CD4-positive, alpha-beta T cell (primary cell): ENCODE results near the gene SGIP1. TPM values are rescaled to one million over a fixed set of nuclear protein-coding genes. Genes with fewer than 3 reads are reported as not detected.

Source experiments
- ATAC-seq: fragments of 200-7000 bp; cut with Tn5 transposase; one replicate; pipeline ENCODE4 v1.10.0; 2022; ENCODE audit warnings: mild to moderate bottlenecking; ENCODE audit not compliant: poor library complexity
- CTCF ChIA-PET: fragments of 350-600 bp; sonication (Branson Sonifier 250); formaldehyde crosslinking; loops from one replicate; lab custom pipeline; 2021; ENCODE audit warnings: antibody characterized with exemption, inconsistent platforms; lab: Charles Lee
- POLR2A ChIA-PET: fragments of 350-600 bp; sonication (Branson Sonifier 250); formaldehyde crosslinking; loops from one replicate; lab custom pipeline; 2021; ENCODE audit warnings: antibody characterized with exemption, inconsistent platforms; lab: Charles Lee
- DNase-seq, 14 experiments: peaks; one replicate each; pipeline ENCODE4 v3.0.0-alpha.2; 2013 to 2020; ENCODE audit warnings: mixed read lengths in 2 of 14
- H3K27ac ChIP-seq, 2 donors: one replicate each; pipeline versions ENCODE4 v1.5.1 to v1.7.0; 2013; ENCODE audit warnings: low read length in 2 of 2, low read depth in 1 of 2, mild to moderate bottlenecking in 1 of 2
- H3K27me3 ChIP-seq, 2 experiments: 1 replicate in 1 of 2; 2 replicates in 1 of 2; pipeline versions ENCODE4 v1.6.1 to v1.7.0; 2013; ENCODE audit warnings: low read length in 2 of 2, control low read depth in 1 of 2, mild to moderate bottlenecking in 1 of 2, moderate library complexity in 1 of 2; ENCODE audit not compliant: insufficient read depth in 2 of 2, control insufficient read depth in 1 of 2
- H3K36me3 ChIP-seq: one replicate; pipeline ENCODE4 v1.6.1; 2013; ENCODE audit warnings: low read length, control low read depth; ENCODE audit not compliant: insufficient read depth
- H3K4me1 ChIP-seq: one replicate; pipeline ENCODE4 v1.6.1; 2013; ENCODE audit warnings: low read length, control low read depth; ENCODE audit not compliant: insufficient read depth
- H3K4me3 ChIP-seq: one replicate; pipeline ENCODE4 v1.5.1; 2013; ENCODE audit warnings: mild to moderate bottlenecking, low read length, moderate library complexity
- H3K9me3 ChIP-seq, 2 experiments: 1 replicate in 1 of 2; 2 replicates in 1 of 2; pipeline versions ENCODE4 v1.6.1 to v1.7.0; 2013; ENCODE audit warnings: low read length in 2 of 2, mild to moderate bottlenecking in 2 of 2, control low read depth in 1 of 2, moderate library complexity in 1 of 2; ENCODE audit not compliant: control insufficient read depth in 1 of 2, insufficient read depth in 1 of 2
- H3K27ac Mint-ChIP-seq: one replicate; pipeline ENCODE4 v1.8.0; 2020; ENCODE audit warnings: mixed read lengths
- H3K27me3 Mint-ChIP-seq: one replicate; pipeline ENCODE4 v1.8.0; 2021; ENCODE audit warnings: mixed read lengths
- H3K36me3 Mint-ChIP-seq: one replicate; pipeline ENCODE4 v1.8.0; 2021; ENCODE audit warnings: low read depth, mixed read lengths
- H3K4me1 Mint-ChIP-seq: one replicate; pipeline ENCODE4 v1.8.0; 2021; ENCODE audit warnings: low read depth, mixed read lengths
- H3K4me3 Mint-ChIP-seq: one replicate; pipeline ENCODE4 v1.8.0; 2020; ENCODE audit warnings: mild to moderate bottlenecking, mixed read lengths
- H3K9me3 Mint-ChIP-seq: one replicate; pipeline ENCODE4 v1.8.0; 2020; ENCODE audit warnings: mixed read lengths
- CTCF ChIP-seq: fragments of 200-600 bp; IDR thresholded peaks from one replicate; pipeline ENCODE4 v1.8.0; 2022; ENCODE audit warnings: antibody characterized with exemption, mild to moderate bottlenecking
- intact Hi-C, 2 experiments: fragments of 100-400 bp; cut with DNase I in 1 of 2; cut with micrococcal nuclease in 1 of 2; formaldehyde crosslinking; loops; one replicate each; pipeline versions ENCODE4 v1.15.1 to v1.9.0; 2023 to 2025; cut with DNase I, micrococcal nuclease
- total RNA-seq, 174 experiments: library from RNA in 2 of 174; stranded (reverse) in 2 of 174; gene quantifications; one replicate each; pipeline ENCODE4 v1.2.3 and lab custom pipeline; 2021 to 2026

SGIP1 gene
- total RNA-seq, 2 experiments from 2014 or later, result 0.84 TPM; not detected in 1

GRCh38 chr1:66769512-66770229 lies 235.7 kb downstream of the SGIP1 start:
- Mint-ChIP-seq H3K4me1 (peaks cover 25% of the 10 kb centered on the region), H3K9me3 (no peaks in the 10 kb centered on the region), H3K27ac (peak overlapping the region; percentile 50), H3K36me3 (no peaks in the 10 kb centered on the region), H3K27me3 (no peaks in the 10 kb centered on the region), H3K4me3 (peak overlapping the region; percentile 84)
- peak; percentile 68 for ATAC-seq
- DNase-seq, result peak in 4 of 14 experiments; percentile 21 to 70 (median 56)
- H3K4me3 ChIP-seq, result peak overlapping the region; percentile 46
- no peaks in the 10 kb centered on the region for H3K9me3 ChIP-seq
- TF ChIP-seq CTCF, result no peak
- no peaks in the 10 kb centered on the region for H3K36me3 ChIP-seq
- CTCF ChIA-PET, result no interaction called here
- intact Hi-C loops, result loop anchor here (5.0 to 10.0 kb wide), 8 partner anchors 65 to 985 kb away; partner anchors contain the start of genes DNAI4 (in 1 of the 2) and MIER1 (in 1 of the 2)
- no peaks in the 10 kb centered on the region for H3K27me3 ChIP-seq
- peaks cover 2% of the 10 kb centered on the region for H3K4me1 ChIP-seq
- peak overlapping the region in 1 of 2 donors; percentile 37 for H3K27ac ChIP-seq
- POLR2A ChIA-PET, result interaction anchor here (0.6 to 1.7 kb wide), 8 partner anchors 19 to 602 kb away, joined by 3 to 15 read pairs (median 4); partner anchors contain the start of genes DNAI4 and MIER1

GRCh38 chr1:66770240-66770639 lies 236.3 kb downstream of the SGIP1 start:
- intact Hi-C loops, result loop anchor here in 1 of 2 experiments (5.0 to 10.0 kb wide), 2 partner anchors 65 to 212 kb away; no protein-coding TSS in a partner anchor
- no peak overlapping the region for H3K27ac ChIP-seq
- ATAC-seq, result no peak
- Mint-ChIP-seq H3K4me1 (peaks cover 25% of the 10 kb centered on the region), H3K36me3 (no peaks in the 10 kb centered on the region), H3K4me3 (peak overlapping the region; percentile 84), H3K27ac (peak overlapping the region; percentile 50), H3K9me3 (no peaks in the 10 kb centered on the region), H3K27me3 (no peaks in the 10 kb centered on the region)
- peaks cover 2% of the 10 kb centered on the region for H3K4me1 ChIP-seq
- ChIA-PET POLR2A (interaction anchor here (1.1 to 1.7 kb wide), 7 partner anchors 19 to 401 kb away, joined by 3 to 15 read pairs (median 4); partner anchors contain the start of genes DNAI4 and MIER1), CTCF (no interaction called here)
- no peak for TF ChIP-seq CTCF
- no peaks in the 10 kb centered on the region for H3K36me3 ChIP-seq
- no peaks in the 10 kb centered on the region for H3K9me3 ChIP-seq
- H3K4me3 ChIP-seq, result peak overlapping the region; percentile 46
- no peaks in the 10 kb centered on the region for H3K27me3 ChIP-seq
- DNase-seq, result no peak

- DNase-seq (no peak), ATAC-seq (no peak)
- ChIA-PET POLR2A (interaction anchor here (1.1 to 1.7 kb wide), 2 partner anchors 21 to 154 kb away, joined by 3 to 15 read pairs; partner anchors contain the start of genes DNAI4 and MIER1), CTCF (no interaction called here)
- Mint-ChIP-seq H3K27ac (peak overlapping the region; percentile 50), H3K27me3 (peaks cover 2% of the 10 kb centered on the region), H3K36me3 (no peaks in the 10 kb centered on the region), H3K4me1 (peaks cover 25% of the 10 kb centered on the region), H3K4me3 (peak overlapping the region; percentile 44), H3K9me3 (no peaks in the 10 kb centered on the region)
- H3K4me3 ChIP-seq, result no peak overlapping the region
- peaks cover 2% of the 10 kb centered on the region for H3K4me1 ChIP-seq
- H3K9me3 ChIP-seq, result no peaks in the 10 kb centered on the region
- no peaks in the 10 kb centered on the region for H3K27me3 ChIP-seq
- TF ChIP-seq CTCF, result no peak
- no peak overlapping the region for H3K27ac ChIP-seq
- intact Hi-C loops, result loop anchor here in 1 of 2 experiments (5.0 to 10.0 kb wide), 2 partner anchors 64 to 212 kb away; no protein-coding TSS in a partner anchor
- no peaks in the 10 kb centered on the region for H3K36me3 ChIP-seq
Measured at GRCh38 chr1:66770694-66771093, 236.7 kb downstream of the SGIP1 start.
